Sigmoid colon (tissue), 4 donors: ENCODE measurements around the gene TEAD2.

Source experiments
- CTCF ChIP-seq, 4 experiments: fragments of 450-650 bp in 3 of 4; fragments of 200-600 bp in 1 of 4; IDR thresholded peaks; one replicate each; pipeline ENCODE4 v1.5.1; 2016 to 2019; ENCODE audit warnings: antibody characterized with exemption in 4 of 4, mild to moderate bottlenecking in 3 of 4, moderate library complexity in 2 of 4
- EP300 ChIP-seq, 4 donors: sonication (generic); formaldehyde crosslinking; IDR thresholded peaks; one replicate each; pipeline ENCODE4 v1.6.1; 2017; ENCODE audit warnings: antibody characterized with exemption in 4 of 4
- POLR2A ChIP-seq, 2 donors: fragments of 450-650 bp; IDR thresholded peaks; one replicate each; pipeline ENCODE4 v1.6.1; 2016; ENCODE audit warnings: antibody characterized with exemption in 2 of 2, mild to moderate bottlenecking in 2 of 2, moderate library complexity in 2 of 2
- POLR2AphosphoS5 ChIP-seq, 4 donors: sonication (generic); formaldehyde crosslinking; IDR thresholded peaks; one replicate each; pipeline ENCODE4 v1.6.1; 2017; ENCODE audit warnings: antibody characterized with exemption in 4 of 4

GRCh38 chr19:49301165-49301865, 60.9 kb downstream of the TEAD2 start:
- TF ChIP-seq POLR2AphosphoS5 (IDR thresholded peaks at IDR 0.05) (no peak), CTCF (IDR thresholded peaks at IDR 0.05) (peak in 3 of 4 experiments; percentile 36 to 51 (median 48)), POLR2A (IDR thresholded peaks at IDR 0.05) (no peak), EP300 (IDR thresholded peaks at IDR 0.05) (no peak)
